ENCODE data around the gene STYX.

Gene STYX

DNA sequence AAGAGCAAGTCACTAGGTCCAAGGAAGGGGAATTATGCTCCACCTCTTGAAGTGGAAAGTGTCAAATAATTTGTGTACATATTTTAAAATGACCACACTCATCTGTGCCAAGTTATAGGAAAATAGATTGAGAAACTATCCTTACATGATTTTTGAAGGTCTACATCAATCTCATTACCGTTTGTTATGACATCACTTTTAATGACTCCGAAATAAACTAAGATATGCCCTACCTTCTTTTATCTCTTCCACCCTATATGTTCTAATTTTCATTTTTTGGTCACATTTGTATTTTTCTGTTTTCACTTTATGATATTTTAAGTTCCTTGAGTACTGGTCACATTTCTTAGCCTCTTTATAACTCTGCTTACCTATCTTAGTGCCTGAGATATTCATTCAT is 26.3 kb upstream of the STYX start:
- H3K4me3 ChIP-seq (ENCODE audit: control insufficient read depth, low read depth, low read length): no peak overlapping the region
- TF ChIP-seq, protein P1, sequence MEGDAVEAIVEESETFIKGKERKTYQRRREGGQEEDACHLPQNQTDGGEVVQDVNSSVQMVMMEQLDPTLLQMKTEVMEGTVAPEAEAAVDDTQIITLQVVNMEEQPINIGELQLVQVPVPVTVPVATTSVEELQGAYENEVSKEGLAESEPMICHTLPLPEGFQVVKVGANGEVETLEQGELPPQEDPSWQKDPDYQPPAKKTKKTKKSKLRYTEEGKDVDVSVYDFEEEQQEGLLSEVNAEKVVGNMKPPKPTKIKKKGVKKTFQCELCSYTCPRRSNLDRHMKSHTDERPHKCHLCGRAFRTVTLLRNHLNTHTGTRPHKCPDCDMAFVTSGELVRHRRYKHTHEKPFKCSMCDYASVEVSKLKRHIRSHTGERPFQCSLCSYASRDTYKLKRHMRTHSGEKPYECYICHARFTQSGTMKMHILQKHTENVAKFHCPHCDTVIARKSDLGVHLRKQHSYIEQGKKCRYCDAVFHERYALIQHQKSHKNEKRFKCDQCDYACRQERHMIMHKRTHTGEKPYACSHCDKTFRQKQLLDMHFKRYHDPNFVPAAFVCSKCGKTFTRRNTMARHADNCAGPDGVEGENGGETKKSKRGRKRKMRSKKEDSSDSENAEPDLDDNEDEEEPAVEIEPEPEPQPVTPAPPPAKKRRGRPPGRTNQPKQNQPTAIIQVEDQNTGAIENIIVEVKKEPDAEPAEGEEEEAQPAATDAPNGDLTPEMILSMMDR (conservative IDR thresholded peaks at IDR 0.05; ENCODE audit: control insufficient read depth, insufficient read depth, low read depth, low read length): no peak
- DNase-seq (ENCODE audit: low read depth): no peak

DNA sequence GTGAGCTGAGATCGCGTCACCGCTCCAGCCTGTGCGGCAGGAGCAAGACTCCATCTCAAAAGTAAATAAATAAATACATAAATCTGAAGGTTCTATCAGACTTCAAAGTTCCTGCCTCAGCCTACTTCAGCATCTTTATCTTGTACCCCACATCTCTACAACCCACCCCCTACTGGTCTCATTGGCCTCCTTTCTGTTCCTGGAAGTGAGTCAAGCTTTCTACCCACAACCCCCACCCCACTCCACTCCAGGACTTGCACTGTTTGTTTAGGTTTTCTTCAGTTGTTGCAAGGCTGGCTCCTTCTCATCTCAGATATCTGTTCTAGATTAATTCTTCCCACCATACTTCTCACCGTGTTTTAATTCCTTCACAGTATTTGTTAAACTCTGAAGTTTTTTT is 23.7 kb upstream of the STYX start:
- H3K4me3 ChIP-seq (ENCODE audit: control insufficient read depth, low read depth, low read length): peak overlapping the region; percentile 97

DNA sequence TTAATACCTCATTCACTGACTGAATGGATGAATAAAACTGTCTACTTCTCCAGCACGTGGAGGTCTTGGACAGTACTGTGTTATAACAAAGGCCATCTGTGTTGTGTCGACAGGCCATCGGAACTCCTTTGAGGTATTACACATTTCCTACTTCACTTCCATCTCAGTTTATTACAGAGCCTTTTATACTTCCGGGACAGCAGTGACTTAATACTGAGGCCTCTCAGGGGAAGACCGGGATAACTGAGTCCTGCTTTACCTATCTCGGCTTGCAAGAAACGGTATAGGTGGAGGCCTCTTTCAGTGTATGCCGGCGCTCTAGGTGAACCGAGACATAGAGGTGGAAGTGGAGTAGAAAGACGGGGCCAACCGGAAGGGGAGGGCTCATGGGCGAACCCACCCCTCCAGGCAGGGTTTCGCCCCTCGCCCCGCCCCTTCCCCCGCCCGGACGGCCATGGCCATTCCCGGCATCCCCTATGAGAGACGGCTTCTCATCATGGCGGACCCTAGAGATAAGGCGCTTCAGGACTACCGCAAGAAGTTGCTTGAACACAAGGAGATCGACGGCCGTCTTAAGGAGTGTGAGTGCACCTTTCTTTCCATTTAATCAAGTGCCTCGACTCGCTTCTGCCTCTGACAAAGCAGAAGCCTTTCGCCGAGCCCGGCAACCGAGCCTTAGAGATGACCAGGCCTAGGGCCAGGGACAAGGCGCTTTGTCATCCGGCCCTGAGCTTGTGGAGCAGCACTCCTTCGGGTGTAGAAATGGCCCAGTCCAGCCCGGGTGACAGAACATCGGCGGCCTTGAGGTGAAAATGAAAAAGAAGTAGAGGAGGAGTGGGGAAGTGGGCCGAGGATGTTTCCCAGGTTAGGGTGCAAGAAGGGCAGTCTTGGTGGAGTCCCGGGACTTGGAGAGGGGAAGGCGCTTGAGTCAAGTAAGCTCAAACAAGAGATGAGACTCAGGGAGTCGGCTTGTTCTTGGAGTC is 23.0 kb upstream of the STYX start, which contains the start of gene PSMC6:
Gene PSMC6 (plus strand): TSS at position 477 of the 983 bp plus-strand sequence. CDS start 20 bp downstream, at position 497.
- peak; percentile 81 for DNase-seq (ENCODE audit: low read depth)
- TF ChIP-seq, protein P1 (conservative IDR thresholded peaks at IDR 0.05; ENCODE audit: control insufficient read depth, insufficient read depth, low read depth, low read length): no peak
- peak within 1 kb of the TSS; percentile 97 for H3K4me3 ChIP-seq (ENCODE audit: control insufficient read depth, low read depth, low read length)

More for the DNA sequence above, 23.7 kb upstream of the STYX start:
- TF ChIP-seq, protein P1 (conservative IDR thresholded peaks at IDR 0.05; ENCODE audit: control insufficient read depth, insufficient read depth, low read depth, low read length): no peak
- peak; percentile 14 for DNase-seq (ENCODE audit: low read depth)

DNA sequence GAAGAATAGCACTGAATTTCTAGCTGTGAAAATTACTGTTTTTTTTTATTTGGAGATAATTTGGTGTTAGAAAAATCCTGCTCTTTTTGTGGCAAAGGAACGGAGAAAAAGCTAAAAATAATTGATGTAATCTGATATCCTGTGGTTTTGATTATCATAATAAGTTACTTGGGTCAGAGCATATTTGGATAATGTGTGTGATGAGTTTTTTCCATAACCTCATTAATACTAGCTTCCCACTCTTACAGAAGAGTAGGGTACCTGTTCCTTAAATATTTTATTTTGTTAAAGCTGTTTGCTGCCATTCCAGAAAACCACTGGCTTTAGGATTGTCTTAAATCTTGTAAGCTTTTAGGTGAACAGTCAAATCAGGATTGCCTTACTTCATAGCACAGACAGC is 18.3 kb upstream of the STYX start:
- no peak overlapping the region for H3K4me3 ChIP-seq (ENCODE audit: control insufficient read depth, low read depth, low read length)
- peak; percentile 10 for DNase-seq (ENCODE audit: low read depth)

DNA sequence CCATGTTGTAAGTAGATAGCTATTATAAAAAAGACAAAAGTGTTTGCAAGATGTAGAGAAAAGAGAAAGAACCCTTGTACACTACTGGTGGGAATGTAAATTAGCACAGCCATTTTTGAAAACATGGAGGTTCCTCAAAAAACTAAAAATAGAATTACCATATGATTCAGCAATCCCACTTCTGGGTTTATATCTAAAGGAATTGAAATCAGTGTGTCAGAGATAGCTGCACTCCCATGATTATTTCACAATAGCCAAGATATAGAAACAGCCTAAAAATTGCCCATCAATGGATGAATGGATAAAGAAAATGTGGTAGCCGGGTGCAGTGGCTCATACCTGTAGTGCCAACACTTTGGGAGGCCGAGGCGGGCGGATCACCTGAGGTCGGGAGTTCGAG is 13.8 kb upstream of the STYX start:
- no peak overlapping the region for H3K4me3 ChIP-seq (ENCODE audit: control insufficient read depth, low read depth, low read length)
- DNase-seq (ENCODE audit: low read depth): no peak
- TF ChIP-seq, protein P1 (conservative IDR thresholded peaks at IDR 0.05; ENCODE audit: control insufficient read depth, insufficient read depth, low read depth, low read length): no peak

More for the DNA sequence above, 18.3 kb upstream of the STYX start:
- TF ChIP-seq, protein P1 (conservative IDR thresholded peaks at IDR 0.05; ENCODE audit: control insufficient read depth, insufficient read depth, low read depth, low read length): no peak

DNA sequence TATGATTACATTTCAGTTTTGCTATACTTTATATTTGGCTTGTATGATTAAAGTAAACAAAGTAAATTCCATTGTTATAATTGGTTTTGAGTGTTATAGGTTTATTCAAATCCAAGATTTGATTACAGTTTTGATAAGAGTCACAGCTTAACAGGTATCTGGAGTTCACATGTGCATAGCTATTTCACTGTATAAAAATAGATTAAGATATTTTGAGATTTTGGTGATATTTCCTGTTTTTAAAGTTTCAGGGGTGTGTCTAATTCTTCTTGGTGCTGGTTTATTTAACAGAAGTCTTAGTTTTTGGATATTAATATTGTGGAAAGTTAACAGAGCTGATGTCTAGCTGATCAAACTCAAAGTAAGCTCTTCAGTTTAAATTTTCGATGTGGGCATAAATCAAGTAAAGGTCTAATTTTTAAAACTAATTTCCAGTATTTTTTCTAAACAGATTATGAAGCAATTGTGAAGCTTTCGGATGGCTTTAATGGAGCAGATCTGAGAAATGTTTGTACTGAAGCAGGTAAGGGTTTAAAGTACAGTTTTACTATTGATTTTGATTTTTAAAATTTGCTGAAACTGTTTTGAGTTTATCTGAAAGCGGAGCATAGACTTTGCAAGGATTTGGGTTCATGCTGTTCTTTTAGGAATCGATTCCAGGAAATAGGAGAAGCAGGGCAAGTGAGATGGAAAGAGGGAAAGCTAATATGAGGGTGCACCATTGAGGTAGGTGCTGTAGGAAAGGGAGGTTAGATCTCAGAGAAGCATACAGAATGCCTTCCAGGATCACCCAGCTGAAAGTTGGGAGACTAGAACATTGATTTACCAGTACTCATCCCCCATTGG is 6.2 kb upstream of the STYX start:
- no peak overlapping the region for H3K4me3 ChIP-seq (ENCODE audit: control insufficient read depth, low read depth, low read length)
- no peak for DNase-seq (ENCODE audit: low read depth)
- TF ChIP-seq, protein P1 (conservative IDR thresholded peaks at IDR 0.05; ENCODE audit: control insufficient read depth, insufficient read depth, low read depth, low read length): no peak

Measured in fibroblast of mammary gland (primary cell).